Measurements from ENCODE around the gene DDR2.

- TF ChIP-seq CTCF (IDR thresholded peaks at IDR 0.05; ENCODE audit: low read depth, low read length) (no peak), EZH2phosphoT487 (IDR thresholded peaks at IDR 0.05; ENCODE audit: low read depth) (no peak)
Measured at GRCh38 chr1:162712317-162713029, 80.2 kb downstream of the DDR2 start.

All from OCI-LY3 (cell line).